Endometrial microvascular endothelial cells (primary cell): Measurements from ENCODE around the gene MSLN. TPM values are rescaled to one million over a fixed set of nuclear protein-coding genes. Genes with fewer than 3 reads are reported as not detected.
"Not testable (repeated sequence)": the region's sequence is repeated elsewhere in the genome, so short reads cannot be mapped to it uniquely, and the experiment has no call there.

Source experiments
- in situ Hi-C: cut with HindIII; loops from 2 replicates; pipeline ENCODE4 v1.10.0; 2017; ENCODE audit warnings: low sequenced_read_pairs, low pct_unique_long_range_greater_than_20kb; ENCODE audit errors: inconsistent ontology term
- total RNA-seq: library from RNA; depleted of rRNA; stranded (reverse); fragments of >200 nt; gene quantifications from one replicate; pipeline ENCODE4 v1.2.3, GENCODE V29; 2015; ENCODE audit errors: inconsistent ontology term

Gene MSLN
- total RNA-seq, 1 donor from 2014 or later, result not detected

- in situ Hi-C loops, result no loop called here
Measured at GRCh38 chr16:732936-733335, 27.6 kb upstream of the MSLN start.

- in situ Hi-C loops, result no loop called here
Measured at GRCh38 chr16:733382-734207, 26.9 kb upstream of the MSLN start.

GRCh38 chr16:734208-734980, 26.1 kb upstream of the MSLN start:
- in situ Hi-C loops, result no loop called here

GRCh38 chr16:734981-735881, 25.3 kb upstream of the MSLN start:
- in situ Hi-C loops, result no loop called here

GRCh38 chr16:735982-736453, 24.5 kb upstream of the MSLN start:
- in situ Hi-C loops, result no loop called here

- in situ Hi-C loops, result no loop called here
Measured at GRCh38 chr16:736936-737481, 23.5 kb upstream of the MSLN start.

GRCh38 chr16:739560-740458, 20.7 kb upstream of the MSLN start:
- in situ Hi-C loops, result no loop called here

GRCh38 chr16:740459-740763, 20.1 kb upstream of the MSLN start:
- in situ Hi-C loops, result no loop called here

GRCh38 chr16:740764-741505, 19.6 kb upstream of the MSLN start, which contains the start of gene CIAO3:
Gene CIAO3 (minus strand): TSS chr16:740997. CDS start chr16:740985, 12 bp downstream.
- in situ Hi-C loops, result no loop called here

- in situ Hi-C loops, result no loop called here
Measured at GRCh38 chr16:741986-742629, 18.4 kb upstream of the MSLN start.

- in situ Hi-C loops, result not testable (repeated sequence)
Measured at GRCh38 chr16:742894-743293, 17.6 kb upstream of the MSLN start.

- in situ Hi-C loops, result no loop called here
Measured at GRCh38 chr16:743794-744500, 16.6 kb upstream of the MSLN start.

GRCh38 chr16:745739-746138, 14.8 kb upstream of the MSLN start:
- in situ Hi-C loops, result no loop called here

- in situ Hi-C loops, result no loop called here
Measured at GRCh38 chr16:746637-747036, 13.9 kb upstream of the MSLN start.

GRCh38 chr16:747978-748746, 12.4 kb upstream of the MSLN start:
- in situ Hi-C loops, result no loop called here

GRCh38 chr16:749010-749409, 11.5 kb upstream of the MSLN start:
- in situ Hi-C loops, result no loop called here
